ENCODE measurements around the gene TPCN2. TPM values are rescaled to one million over a fixed set of nuclear protein-coding genes. Genes with fewer than 3 reads are reported as not detected.

Gene TPCN2
- total RNA-seq, 4 donors from 2014 or later, result 1.4 to 4.1 (median 3.3) TPM

- no peaks in the 10 kb centered on the region for H3K36me3 ChIP-seq
- in situ Hi-C loops (cut with MboI; ENCODE audit: low sequenced_read_pairs in 4 of 4), result no loop called here
- no peaks in the 10 kb centered on the region for H3K9me3 ChIP-seq
- TF ChIP-seq CTCF (IDR thresholded peaks at IDR 0.05 in 4 of 5, conservative IDR thresholded peaks at IDR 0.05 in 1 of 5) (no peak), POLR2A (IDR thresholded peaks at IDR 0.05) (no peak)
- peak overlapping the region; percentile 44 to 49 (median 46) for H3K4me3 ChIP-seq
- peak in 1 of 2 donors; percentile 31 for DNase-seq
- H3K4me1 ChIP-seq, result no peaks in the 10 kb centered on the region
- peak overlapping the region; percentile 73 to 77 (median 76) for H3K27ac ChIP-seq
- intact Hi-C loops (cut with DNase I; ENCODE audit: low total_unique reads), result no loop called here
- peak in 1 of 2 donors; percentile 12 for ATAC-seq
- peaks cover 36 to 57% (median 39%) of the 10 kb centered on the region in 3 donors for H3K27me3 ChIP-seq
Measured at GRCh38 chr11:69012092-69013008, 36.4 kb upstream of the TPCN2 start.

- TF ChIP-seq CTCF (IDR thresholded peaks at IDR 0.05 in 4 of 5, conservative IDR thresholded peaks at IDR 0.05 in 1 of 5) (peak in 3 of 5 experiments; percentile 13 to 27 (median 26)), POLR2A (IDR thresholded peaks at IDR 0.05) (peak; percentile 9 to 38)
Measured at GRCh38 chr11:69013009-69013951, 35.5 kb upstream of the TPCN2 start, which contains the start of gene MRGPRF. Gene MRGPRF, minus strand, starts transcription at chr11:69013246. Its CDS starts 3,345 bp downstream, at chr11:69009901.

GRCh38 chr11:69014084-69014851 is 34.5 kb upstream of the TPCN2 start:
- intact Hi-C loops (cut with DNase I; ENCODE audit: low total_unique reads) (no loop called here), in situ Hi-C loops (cut with MboI; ENCODE audit: low sequenced_read_pairs in 4 of 4) (no loop called here)
- Histone ChIP-seq H3K4me1 (no peaks in the 10 kb centered on the region), H3K27ac (peak overlapping the region; percentile 73 to 77 (median 76)), H3K9me3 (no peaks in the 10 kb centered on the region), H3K4me3 (peak overlapping the region in 3 of 4 donors; percentile 37 to 48 (median 44)), H3K27me3 (peaks cover 36 to 53% (median 39%) of the 10 kb centered on the region in 3 donors), H3K36me3 (no peaks in the 10 kb centered on the region)
- no peak for ATAC-seq
- DNase-seq, result no peak
- TF ChIP-seq CTCF (IDR thresholded peaks at IDR 0.05 in 4 of 5, conservative IDR thresholded peaks at IDR 0.05 in 1 of 5) (no peak), POLR2A (IDR thresholded peaks at IDR 0.05) (no peak)

More at GRCh38 chr11:69013009-69013951, 35.5 kb upstream of the TPCN2 start, which contains the start of gene MRGPRF:
- DNase-seq, result peak; percentile 63 to 79
- H3K4me3 ChIP-seq, result peak within 1 kb of the TSS; percentile 44 to 49 (median 46)
- peak; percentile 45 to 51 for ATAC-seq
- no peaks in the 10 kb centered on the region for H3K9me3 ChIP-seq
- no peaks in the 10 kb centered on the region for H3K36me3 ChIP-seq
- H3K4me1 ChIP-seq, result no peaks in the 10 kb centered on the region
- intact Hi-C loops (cut with DNase I; ENCODE audit: low total_unique reads) (no loop called here), in situ Hi-C loops (cut with MboI; ENCODE audit: low sequenced_read_pairs in 4 of 4) (no loop called here)
- H3K27me3 ChIP-seq, result peaks cover 36 to 57% (median 39%) of the 10 kb centered on the region in 3 donors
- peak within 1 kb of the TSS; percentile 73 to 77 (median 76) for H3K27ac ChIP-seq

All from gastrocnemius medialis (tissue), 4 donors.